ENCODE results near the gene LYPD4.

DNA sequence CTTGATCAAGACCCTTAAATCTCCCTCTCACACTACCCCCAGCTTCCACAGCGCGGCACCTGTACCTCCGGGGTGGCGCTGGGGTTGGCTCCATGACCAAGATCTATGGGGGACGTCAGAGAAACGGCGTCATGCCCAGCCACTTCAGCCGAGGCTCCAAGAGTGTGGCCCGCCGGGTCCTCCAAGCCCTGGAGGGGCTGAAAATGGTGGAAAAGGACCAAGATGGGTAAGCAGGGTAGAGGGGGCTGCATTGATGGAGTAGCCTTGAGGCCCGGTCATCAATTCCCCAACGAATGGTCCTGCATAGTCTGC lies 24.5 kb upstream of the LYPD4 start:
- TF ChIP-seq CTCF (conservative IDR thresholded peaks at IDR 0.05) (no peak), EZH2 (IDR thresholded peaks at IDR 0.05; ENCODE audit: low read depth) (no peak)

All from PC-9 (cell line).